Right lobe of liver (tissue), 4 donors: ENCODE data around the gene EIF6.

ENCODE experiments used
- POLR2A ChIP-seq: fragments of 450-650 bp; IDR thresholded peaks from one replicate; pipeline ENCODE4 v1.6.1; 2017; ENCODE audit warnings: antibody characterized with exemption, mild to moderate bottlenecking
- TF ChIP-seq, protein P1 (sequence below), 4 donors: fragments of 200-600 bp in 3 of 4; fragments of 450-650 bp in 1 of 4; IDR thresholded peaks; one replicate each; pipeline versions ENCODE4 v1.5.1 to v1.8.0; 2016 to 2022; ENCODE audit warnings: antibody characterized with exemption in 4 of 4, mild to moderate bottlenecking in 2 of 4
- donor health status: DM: no; HTN: no; CAD: no.
- donor health status: DM: no; HTN: no; CAD: no.
- donor health status: DM: no; HTN: yes; CAD: no.

DNA sequence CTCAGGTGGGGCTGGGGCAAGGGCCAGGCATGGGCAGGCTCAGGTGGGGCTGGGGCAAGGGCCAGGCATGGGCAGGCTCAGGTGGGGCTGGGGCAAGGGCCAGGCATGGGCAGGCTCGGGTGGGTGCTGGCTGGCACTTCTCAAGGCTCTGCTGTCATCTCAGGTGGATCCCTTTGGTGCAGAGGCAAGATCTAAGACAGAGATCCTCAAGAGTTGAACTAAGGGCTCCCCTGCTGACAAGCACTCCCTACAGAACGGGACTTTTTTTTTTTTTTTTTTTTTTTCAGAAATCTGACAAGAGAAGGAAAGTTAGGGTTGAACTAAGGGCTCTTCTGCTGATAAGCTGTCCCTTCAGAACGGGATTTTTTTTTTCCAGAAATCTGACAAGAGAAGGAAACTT lies 31.6 kb downstream of the EIF6 start:
- TF ChIP-seq POLR2A = no peak
- TF ChIP-seq, protein P1, sequence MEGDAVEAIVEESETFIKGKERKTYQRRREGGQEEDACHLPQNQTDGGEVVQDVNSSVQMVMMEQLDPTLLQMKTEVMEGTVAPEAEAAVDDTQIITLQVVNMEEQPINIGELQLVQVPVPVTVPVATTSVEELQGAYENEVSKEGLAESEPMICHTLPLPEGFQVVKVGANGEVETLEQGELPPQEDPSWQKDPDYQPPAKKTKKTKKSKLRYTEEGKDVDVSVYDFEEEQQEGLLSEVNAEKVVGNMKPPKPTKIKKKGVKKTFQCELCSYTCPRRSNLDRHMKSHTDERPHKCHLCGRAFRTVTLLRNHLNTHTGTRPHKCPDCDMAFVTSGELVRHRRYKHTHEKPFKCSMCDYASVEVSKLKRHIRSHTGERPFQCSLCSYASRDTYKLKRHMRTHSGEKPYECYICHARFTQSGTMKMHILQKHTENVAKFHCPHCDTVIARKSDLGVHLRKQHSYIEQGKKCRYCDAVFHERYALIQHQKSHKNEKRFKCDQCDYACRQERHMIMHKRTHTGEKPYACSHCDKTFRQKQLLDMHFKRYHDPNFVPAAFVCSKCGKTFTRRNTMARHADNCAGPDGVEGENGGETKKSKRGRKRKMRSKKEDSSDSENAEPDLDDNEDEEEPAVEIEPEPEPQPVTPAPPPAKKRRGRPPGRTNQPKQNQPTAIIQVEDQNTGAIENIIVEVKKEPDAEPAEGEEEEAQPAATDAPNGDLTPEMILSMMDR (IDR thresholded peaks at IDR 0.05) = no peak
